Measurements from ENCODE around the gene PRRX1.

PRRX1 gene

GRCh38 chr1:170749959-170750358, 86.0 kb downstream of the PRRX1 start:
- no peak for TF ChIP-seq CTCF (IDR thresholded peaks at IDR 0.05; ENCODE audit: control extremely low read depth, extremely low read depth, low read depth, missing control alignments)
- CTCF ChIA-PET = no interaction called here
- no peak for DNase-seq (ENCODE audit: extremely low spot score)
- POLR2A ChIA-PET = no interaction called here

- DNase-seq (ENCODE audit: extremely low spot score) = no peak
- no peak for TF ChIP-seq CTCF (IDR thresholded peaks at IDR 0.05; ENCODE audit: control extremely low read depth, extremely low read depth, low read depth, missing control alignments)
- ChIA-PET POLR2A (no interaction called here), CTCF (interaction anchor here (0.9 kb wide), 1 partner anchor 10 kb away, joined by 3 read pairs; no protein-coding TSS in a partner anchor)
Measured at GRCh38 chr1:170755795-170756194, 91.9 kb downstream of the PRRX1 start.

- ChIA-PET CTCF (interaction anchor here (1.0 to 1.3 kb wide), 2 partner anchors 12 to 62 kb away, joined by 3 read pairs; no protein-coding TSS in a partner anchor), POLR2A (no interaction called here)
- no peak for DNase-seq (ENCODE audit: extremely low spot score)
- no peak for TF ChIP-seq CTCF (IDR thresholded peaks at IDR 0.05; ENCODE audit: control extremely low read depth, extremely low read depth, low read depth, missing control alignments)
Measured at GRCh38 chr1:170758992-170759391, 95.1 kb downstream of the PRRX1 start.

GRCh38 chr1:170765279-170765678, 101.3 kb downstream of the PRRX1 start:
- CTCF ChIA-PET = interaction anchor here (1.0 kb wide), 2 partner anchors 110 to 829 kb away, joined by 3 to 4 read pairs; no protein-coding TSS in a partner anchor
- no peak for DNase-seq (ENCODE audit: extremely low spot score)
- POLR2A ChIA-PET = no interaction called here
- no peak for TF ChIP-seq CTCF (IDR thresholded peaks at IDR 0.05; ENCODE audit: control extremely low read depth, extremely low read depth, low read depth, missing control alignments)

DNA sequence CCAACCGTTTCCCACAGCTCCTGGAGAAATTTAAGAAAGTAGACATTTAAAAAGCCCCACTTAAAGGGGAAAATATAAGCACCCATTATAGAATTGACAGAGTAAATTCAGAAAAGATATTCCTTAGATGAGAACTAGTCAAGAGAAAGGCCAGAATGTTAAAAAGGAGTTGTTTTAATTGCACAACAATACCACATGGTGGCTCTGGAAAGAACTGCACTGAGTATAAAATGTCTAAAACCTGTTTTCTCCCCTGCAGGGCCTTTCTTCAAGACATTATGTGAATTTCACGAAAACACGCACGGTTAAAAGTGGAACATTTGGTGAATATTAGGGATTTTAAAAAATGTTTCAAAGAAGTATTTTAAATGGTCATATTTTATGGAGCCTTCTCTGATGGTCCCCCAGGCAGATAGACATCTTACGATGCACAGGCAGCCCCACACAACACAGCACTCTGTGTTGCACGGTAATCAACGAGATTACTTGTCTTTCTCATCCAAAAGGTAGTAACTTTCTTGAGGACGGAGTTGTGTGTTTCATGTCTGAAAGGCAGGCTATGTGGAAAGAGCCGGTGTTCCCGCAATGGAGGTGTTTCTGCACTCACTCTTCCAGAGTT, 101.9 kb downstream of the PRRX1 start:
- POLR2A ChIA-PET = no interaction called here

GRCh38 chr1:170768929-170769328, 105.0 kb downstream of the PRRX1 start:
- no peak for TF ChIP-seq CTCF (IDR thresholded peaks at IDR 0.05; ENCODE audit: control extremely low read depth, extremely low read depth, low read depth, missing control alignments)
- no peak for DNase-seq (ENCODE audit: extremely low spot score)
- ChIA-PET POLR2A (no interaction called here), CTCF (interaction anchor here (1.8 kb wide), 1 partner anchor 8 kb away, joined by 5 read pairs; no protein-coding TSS in a partner anchor)

More for the DNA sequence above, 101.9 kb downstream of the PRRX1 start:
- no peak for DNase-seq (ENCODE audit: extremely low spot score)
- peak; percentile 15 for TF ChIP-seq CTCF (IDR thresholded peaks at IDR 0.05; ENCODE audit: control extremely low read depth, extremely low read depth, low read depth, missing control alignments)
- CTCF ChIA-PET = interaction anchor here (0.6 to 1.0 kb wide), 3 partner anchors 98 to 830 kb away, joined by 3 to 4 read pairs (median 3); no protein-coding TSS in a partner anchor

Data from GM10248 (cell line).